Nephron (organoid): ENCODE results near the gene STYK1.

Experiments
- H3K27ac Mint-ChIP-seq, 3 experiments: 2 replicates each; pipeline ENCODE4 v1.8.0; 2020; ENCODE audit warnings: mixed read lengths in 3 of 3, mild to moderate bottlenecking in 2 of 3, moderate library complexity in 1 of 3
- H3K27me3 Mint-ChIP-seq: 2 replicates; pipeline ENCODE4 v1.8.0; 2021; ENCODE audit warnings: low read depth, mild to moderate bottlenecking, moderate library complexity, mixed read lengths
- H3K36me3 Mint-ChIP-seq: 2 replicates; pipeline ENCODE4 v1.8.0; 2020; ENCODE audit warnings: low read depth, mixed read lengths
- H3K4me1 Mint-ChIP-seq: 2 replicates; pipeline ENCODE4 v1.8.0; 2020; ENCODE audit warnings: mixed read lengths
- H3K4me3 Mint-ChIP-seq, 3 experiments: 2 replicates each; pipeline ENCODE4 v1.8.0; 2020; ENCODE audit warnings: mild to moderate bottlenecking in 3 of 3, mixed read lengths in 3 of 3, moderate library complexity in 2 of 3
- H3K9me3 Mint-ChIP-seq: 2 replicates; pipeline ENCODE4 v1.8.0; 2020; ENCODE audit warnings: mixed read lengths
- TF ChIP-seq, protein P1 (sequence below), 3 experiments: fragments of 200-600 bp; sonication (generic); IDR thresholded peaks; one replicate each; pipeline ENCODE4 v1.5.0; 2021; ENCODE audit warnings: antibody characterized with exemption in 3 of 3; ENCODE audit not compliant: unreplicated experiment in 3 of 3

The STYK1 gene

DNA sequence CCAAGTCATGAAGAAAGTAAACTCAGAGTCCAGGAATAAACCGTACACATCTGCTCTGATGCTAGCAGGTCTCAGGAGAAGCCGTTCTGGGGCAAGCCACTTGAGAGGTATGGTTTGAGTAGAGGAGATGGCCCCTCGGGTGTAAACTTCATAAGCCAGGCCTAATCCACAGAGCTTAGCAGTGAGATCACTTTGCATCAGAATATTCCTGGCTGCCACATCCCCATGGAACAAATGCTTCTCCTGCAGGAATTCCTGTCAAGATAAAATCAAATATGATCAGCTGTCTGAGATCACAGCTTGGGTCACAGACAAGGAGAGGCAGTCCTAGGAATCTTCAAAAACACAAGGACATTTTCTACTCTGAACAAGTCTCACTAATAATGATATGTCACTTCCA, 49.2 kb downstream of the STYK1 start:
- H3K4me1 Mint-ChIP-seq, result peaks cover 5% of the 10 kb centered on the region
- H3K4me3 Mint-ChIP-seq, result no peak overlapping the region
- no peaks in the 10 kb centered on the region for H3K9me3 Mint-ChIP-seq
- peaks cover 14% of the 10 kb centered on the region for H3K27me3 Mint-ChIP-seq
- H3K36me3 Mint-ChIP-seq, result no peaks in the 10 kb centered on the region
- H3K27ac Mint-ChIP-seq, result no peak overlapping the region
- TF ChIP-seq, protein P1, sequence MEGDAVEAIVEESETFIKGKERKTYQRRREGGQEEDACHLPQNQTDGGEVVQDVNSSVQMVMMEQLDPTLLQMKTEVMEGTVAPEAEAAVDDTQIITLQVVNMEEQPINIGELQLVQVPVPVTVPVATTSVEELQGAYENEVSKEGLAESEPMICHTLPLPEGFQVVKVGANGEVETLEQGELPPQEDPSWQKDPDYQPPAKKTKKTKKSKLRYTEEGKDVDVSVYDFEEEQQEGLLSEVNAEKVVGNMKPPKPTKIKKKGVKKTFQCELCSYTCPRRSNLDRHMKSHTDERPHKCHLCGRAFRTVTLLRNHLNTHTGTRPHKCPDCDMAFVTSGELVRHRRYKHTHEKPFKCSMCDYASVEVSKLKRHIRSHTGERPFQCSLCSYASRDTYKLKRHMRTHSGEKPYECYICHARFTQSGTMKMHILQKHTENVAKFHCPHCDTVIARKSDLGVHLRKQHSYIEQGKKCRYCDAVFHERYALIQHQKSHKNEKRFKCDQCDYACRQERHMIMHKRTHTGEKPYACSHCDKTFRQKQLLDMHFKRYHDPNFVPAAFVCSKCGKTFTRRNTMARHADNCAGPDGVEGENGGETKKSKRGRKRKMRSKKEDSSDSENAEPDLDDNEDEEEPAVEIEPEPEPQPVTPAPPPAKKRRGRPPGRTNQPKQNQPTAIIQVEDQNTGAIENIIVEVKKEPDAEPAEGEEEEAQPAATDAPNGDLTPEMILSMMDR (IDR thresholded peaks at IDR 0.05; ENCODE audit: unreplicated experiment in 3 of 3), result no peak

DNA sequence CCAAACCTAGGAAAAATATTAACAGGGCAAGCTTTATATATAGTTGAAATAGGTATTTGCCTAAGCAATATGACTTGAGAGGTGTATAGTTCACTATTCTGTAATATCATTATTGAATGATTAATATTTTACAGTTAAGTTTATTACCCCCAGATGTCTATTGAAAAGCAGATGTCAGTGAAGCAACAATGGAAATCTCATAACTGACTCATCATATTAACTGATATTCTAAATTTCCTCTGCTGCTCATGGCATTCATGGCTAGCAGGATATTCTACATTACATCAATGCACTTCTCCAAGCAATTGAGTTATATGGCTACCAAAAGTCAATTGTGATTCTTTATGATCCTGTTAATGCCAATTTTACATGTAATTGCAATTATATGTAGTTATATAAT, 50.7 kb downstream of the STYK1 start:
- peaks cover 16% of the 10 kb centered on the region for H3K27me3 Mint-ChIP-seq
- H3K9me3 Mint-ChIP-seq, result no peaks in the 10 kb centered on the region
- TF ChIP-seq, protein P1 (IDR thresholded peaks at IDR 0.05; ENCODE audit: unreplicated experiment in 3 of 3), result no peak
- H3K36me3 Mint-ChIP-seq, result no peaks in the 10 kb centered on the region
- no peak overlapping the region for H3K27ac Mint-ChIP-seq
- peaks cover 5% of the 10 kb centered on the region for H3K4me1 Mint-ChIP-seq
- no peak overlapping the region for H3K4me3 Mint-ChIP-seq

DNA sequence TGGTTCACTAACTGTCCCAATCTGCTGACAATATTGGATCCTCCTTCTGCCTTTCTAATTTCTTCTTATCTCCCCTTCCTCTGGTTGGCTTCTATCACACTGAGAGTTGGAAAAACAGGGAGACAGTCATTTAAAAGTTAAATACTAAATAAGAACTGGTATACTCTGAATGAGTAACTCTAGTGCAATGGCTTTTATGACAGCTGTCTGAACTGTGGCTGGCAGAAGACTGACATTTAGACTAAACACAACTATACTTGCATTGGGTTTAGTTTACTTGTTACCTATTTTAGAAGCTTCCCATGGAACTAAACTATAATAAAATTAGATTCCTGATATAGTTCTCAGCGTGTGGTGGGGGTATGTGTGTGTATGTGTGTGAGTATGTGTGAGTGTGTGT, 52.6 kb downstream of the STYK1 start:
- TF ChIP-seq, protein P1 (IDR thresholded peaks at IDR 0.05; ENCODE audit: unreplicated experiment in 3 of 3), result no peak
- Mint-ChIP-seq H3K4me1 (peaks cover 5% of the 10 kb centered on the region), H3K27me3 (peaks cover 16% of the 10 kb centered on the region), H3K9me3 (no peaks in the 10 kb centered on the region), H3K27ac (no peak overlapping the region), H3K4me3 (no peak overlapping the region), H3K36me3 (no peaks in the 10 kb centered on the region)

DNA sequence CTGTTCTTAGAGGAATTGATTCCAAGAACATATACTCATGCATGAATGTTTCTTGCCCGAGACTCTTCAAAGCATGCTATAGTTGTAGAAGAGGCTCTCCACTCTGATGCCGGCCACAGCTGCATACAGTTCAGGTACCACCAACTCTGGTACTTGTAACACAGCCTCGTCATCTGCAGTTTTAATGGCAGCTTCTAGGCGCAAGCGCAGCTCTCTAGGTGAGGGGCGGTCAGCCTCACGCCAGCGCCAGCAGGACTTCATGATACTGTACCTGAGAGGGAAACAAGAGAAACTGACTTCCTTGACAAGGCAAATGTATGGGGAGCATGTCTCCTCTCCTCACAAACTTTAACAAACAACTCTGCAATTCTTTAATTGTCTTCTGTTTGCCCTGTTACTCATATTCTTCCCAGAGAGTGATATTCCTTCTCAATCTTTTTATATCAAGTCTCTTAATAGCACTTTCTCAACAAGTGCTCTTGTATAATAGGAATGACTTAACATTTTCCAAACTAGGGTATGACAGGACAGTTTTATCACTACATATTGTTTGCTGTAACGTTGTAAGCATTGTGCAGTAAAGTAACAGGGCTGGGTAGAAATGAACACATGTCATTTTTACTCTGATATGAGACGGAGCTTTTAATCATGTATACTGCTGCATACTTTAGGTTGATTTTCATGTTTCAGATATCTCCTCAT, 53.6 kb downstream of the STYK1 start:
- TF ChIP-seq, protein P1 (IDR thresholded peaks at IDR 0.05; ENCODE audit: unreplicated experiment in 3 of 3), result no peak
- H3K9me3 Mint-ChIP-seq, result no peaks in the 10 kb centered on the region
- H3K27ac Mint-ChIP-seq, result no peak overlapping the region
- H3K27me3 Mint-ChIP-seq, result peaks cover 16% of the 10 kb centered on the region
- H3K4me1 Mint-ChIP-seq, result peaks cover 5% of the 10 kb centered on the region
- no peaks in the 10 kb centered on the region for H3K36me3 Mint-ChIP-seq
- H3K4me3 Mint-ChIP-seq, result no peak overlapping the region

DNA sequence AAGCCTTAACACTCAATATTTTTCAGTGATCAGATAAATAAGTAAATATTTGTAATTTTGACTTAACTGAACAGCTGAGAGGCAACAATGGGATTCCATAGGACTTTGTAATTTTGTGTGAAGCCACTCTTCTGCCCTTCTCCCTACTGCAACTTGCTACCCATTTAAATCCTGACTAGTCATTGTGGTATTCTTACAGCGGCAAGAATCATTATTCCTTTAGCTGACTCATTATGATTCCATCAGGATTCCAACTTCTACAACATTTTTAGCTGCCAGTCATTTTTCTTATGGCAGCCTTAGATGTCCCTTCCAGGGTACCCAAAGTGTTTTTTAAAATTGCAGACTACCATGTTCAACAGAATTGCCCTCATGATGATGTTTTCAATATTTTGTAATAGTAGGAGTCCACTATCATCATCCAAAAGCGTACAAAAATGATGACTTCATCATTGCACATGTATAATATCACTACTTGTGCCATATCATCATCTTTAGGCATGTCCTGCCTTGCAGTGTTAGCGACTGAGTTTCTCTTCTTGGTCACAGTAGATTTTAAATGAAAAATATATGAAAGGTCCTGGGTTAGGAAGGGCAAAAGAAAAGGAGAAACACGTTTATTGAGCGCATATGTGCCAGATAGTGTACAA, 55.4 kb downstream of the STYK1 start:
- Mint-ChIP-seq H3K27me3 (peaks cover 18% of the 10 kb centered on the region), H3K9me3 (no peaks in the 10 kb centered on the region)
- TF ChIP-seq, protein P1 (IDR thresholded peaks at IDR 0.05; ENCODE audit: unreplicated experiment in 3 of 3), result no peak

DNA sequence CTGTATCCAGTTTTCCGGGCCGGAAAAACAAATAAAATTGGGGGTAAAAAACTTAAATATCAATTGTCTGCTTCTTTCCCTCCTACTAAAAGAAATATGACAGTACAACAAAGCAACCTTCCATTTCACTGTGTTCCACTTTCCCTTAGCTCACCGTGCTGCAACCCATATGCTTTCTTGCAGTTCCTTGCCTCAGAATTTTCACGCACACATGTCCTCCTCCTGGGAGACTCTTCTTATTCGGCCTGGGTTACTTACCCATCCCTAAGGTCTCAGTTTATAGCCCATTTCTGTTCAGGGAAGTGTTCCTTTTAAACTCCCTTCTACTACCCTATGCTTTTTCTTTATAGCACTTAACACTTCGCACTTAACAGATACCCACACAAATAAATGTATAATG, 56.0 kb downstream of the STYK1 start:
- H3K27ac Mint-ChIP-seq, result no peak overlapping the region
- no peaks in the 10 kb centered on the region for H3K9me3 Mint-ChIP-seq
- no peaks in the 10 kb centered on the region for H3K36me3 Mint-ChIP-seq
- TF ChIP-seq, protein P1 (IDR thresholded peaks at IDR 0.05; ENCODE audit: unreplicated experiment in 3 of 3), result no peak
- peaks cover 16% of the 10 kb centered on the region for H3K4me1 Mint-ChIP-seq
- peaks cover 16% of the 10 kb centered on the region for H3K27me3 Mint-ChIP-seq
- no peak overlapping the region for H3K4me3 Mint-ChIP-seq

More for the DNA sequence above, 55.4 kb downstream of the STYK1 start:
- Mint-ChIP-seq H3K4me3 (no peak overlapping the region), H3K27ac (no peak overlapping the region), H3K36me3 (no peaks in the 10 kb centered on the region), H3K4me1 (peaks cover 10% of the 10 kb centered on the region)
